Esophagus (tissue), 2 donors: ENCODE results near the gene CSNK1D. TPM values are rescaled to one million over a fixed set of nuclear protein-coding genes. Genes with fewer than 3 reads are reported as not detected.
"Not testable (repeated sequence)": the region's sequence is repeated elsewhere in the genome, so short reads cannot be mapped to it uniquely, and the experiment has no call there.

Experiments used
- H3K27ac ChIP-seq, 2 donors: one replicate each; pipeline ENCODE4 v1.5.1; 2013; ENCODE audit warnings: low read depth in 2 of 2, mild to moderate bottlenecking in 2 of 2, inconsistent platforms in 1 of 2, low read length in 1 of 2, moderate library complexity in 1 of 2
- H3K27me3 ChIP-seq, 2 donors: one replicate each; pipeline ENCODE4 v1.6.1; 2013; ENCODE audit warnings: low read length in 2 of 2, control low read depth in 1 of 2, mild to moderate bottlenecking in 1 of 2; ENCODE audit not compliant: insufficient read depth in 2 of 2, control insufficient read depth in 1 of 2
- H3K36me3 ChIP-seq, 2 donors: one replicate each; pipeline ENCODE4 v1.6.1; 2013; ENCODE audit warnings: low read length in 1 of 2; ENCODE audit not compliant: control insufficient read depth in 2 of 2, insufficient read depth in 2 of 2
- H3K4me1 ChIP-seq, 2 donors: one replicate each; pipeline ENCODE4 v1.6.1; 2013; ENCODE audit warnings: low read length in 1 of 2; ENCODE audit not compliant: control insufficient read depth in 2 of 2, insufficient read depth in 2 of 2
- H3K4me3 ChIP-seq, 2 donors: one replicate each; pipeline ENCODE4 v1.5.1; 2013; ENCODE audit warnings: low read length in 2 of 2, mild to moderate bottlenecking in 2 of 2, low read depth in 1 of 2, moderate library complexity in 1 of 2
- H3K9me3 ChIP-seq, 2 donors: one replicate each; pipeline ENCODE4 v1.6.1; 2013; ENCODE audit warnings: mild to moderate bottlenecking in 2 of 2, low read depth in 1 of 2, low read length in 1 of 2, moderate library complexity in 1 of 2; ENCODE audit not compliant: control insufficient read depth in 2 of 2, insufficient read depth in 1 of 2
- WGBS, 2 donors: extraction: QIAGEN DNeasy Blood & Tissue Kit; methylation state at CpG; one replicate each; pipeline ENCODE4 v1.1.7; 2013; 5-methylcytosine and 5-hydroxymethylcytosine counted together
- polyA plus RNA-seq, 2 donors: library from polyadenylated mRNA; stranded (reverse); fragments of 200-250 nt; gene quantifications; one replicate each; pipeline ENCODE4 v1.2.3, GENCODE V29; 2013
- donor health status: healthy with polysubstance abuse.
- donor health status: Bipolar disorder and iron deficiency.

Gene CSNK1D
- polyA plus RNA-seq, 2 donors, result 63.7 to 79.6 TPM

GRCh38 chr17:82215972-82216300 lies 57.6 kb downstream of the CSNK1D start:
- peak overlapping the region; percentile 80 to 83 for H3K27ac ChIP-seq
- H3K4me1 ChIP-seq, result peaks cover 16 to 28% of the 10 kb centered on the region in 2 donors
- 82 to 84% methylated on average over 12 of the region's 12 CpGs for WGBS, 2 donors
- no peaks in the 10 kb centered on the region for H3K27me3 ChIP-seq
- H3K9me3 ChIP-seq, result no peaks in the 10 kb centered on the region
- H3K36me3 ChIP-seq, result no peaks in the 10 kb centered on the region
- H3K4me3 ChIP-seq, result no peak overlapping the region

GRCh38 chr17:82215095-82215971 lies 58.2 kb downstream of the CSNK1D start:
- 68 to 70% methylated on average over 25 of the region's 25 CpGs for whole genome bisulfite sequencing, 2 donors
- Histone ChIP-seq H3K4me1 (peaks cover 16 to 28% of the 10 kb centered on the region in 2 donors), H3K27ac (peak overlapping the region in 1 of 2 donors; percentile 83), H3K36me3 (no peaks in the 10 kb centered on the region), H3K9me3 (no peaks in the 10 kb centered on the region), H3K27me3 (no peaks in the 10 kb centered on the region), H3K4me3 (no peak overlapping the region)

GRCh38 chr17:82214012-82214628 lies 59.4 kb downstream of the CSNK1D start:
- H3K27ac ChIP-seq, result no peak overlapping the region
- H3K36me3 ChIP-seq, result no peaks in the 10 kb centered on the region
- WGBS, 2 donors, result 87 to 88% methylated on average over 11 of the region's 11 CpGs
- no peaks in the 10 kb centered on the region for H3K9me3 ChIP-seq
- H3K27me3 ChIP-seq, result no peaks in the 10 kb centered on the region
- H3K4me1 ChIP-seq, result peaks cover 16 to 28% of the 10 kb centered on the region in 2 donors
- H3K4me3 ChIP-seq, result no peak overlapping the region

GRCh38 chr17:82213251-82214011 lies 60.1 kb downstream of the CSNK1D start:
- no peaks in the 10 kb centered on the region for H3K36me3 ChIP-seq
- peaks cover 16 to 28% of the 10 kb centered on the region in 2 donors for H3K4me1 ChIP-seq
- peak overlapping the region; percentile 47 to 51 for H3K27ac ChIP-seq
- WGBS, 2 donors, result 8 to 11% methylated on average over 33 to 37 of the region's 37 CpGs
- no peaks in the 10 kb centered on the region for H3K27me3 ChIP-seq
- H3K4me3 ChIP-seq, result peak overlapping the region; percentile 81 to 84
- H3K9me3 ChIP-seq, result no peaks in the 10 kb centered on the region

- H3K9me3 ChIP-seq, result no peaks in the 10 kb centered on the region
- 1% methylated on average over 84 to 116 of the region's 116 CpGs for WGBS, 2 donors
- H3K4me1 ChIP-seq, result peaks cover 16 to 28% of the 10 kb centered on the region in 2 donors
- H3K36me3 ChIP-seq, result no peaks in the 10 kb centered on the region
- H3K4me3 ChIP-seq, result peak within 1 kb of the TSS; percentile 81 to 84
- no peaks in the 10 kb centered on the region for H3K27me3 ChIP-seq
- H3K27ac ChIP-seq, result peak within 1 kb of the TSS; percentile 47 to 61
These were observed 60.9 kb downstream of the CSNK1D start, which contains the start of gene CCDC57 for GRCh38 chr17:82212331-82213250. TSS of gene CCDC57 (minus strand) at chr17:82212842. CDS start at chr17:82201944, 10,898 bp downstream.

DNA sequence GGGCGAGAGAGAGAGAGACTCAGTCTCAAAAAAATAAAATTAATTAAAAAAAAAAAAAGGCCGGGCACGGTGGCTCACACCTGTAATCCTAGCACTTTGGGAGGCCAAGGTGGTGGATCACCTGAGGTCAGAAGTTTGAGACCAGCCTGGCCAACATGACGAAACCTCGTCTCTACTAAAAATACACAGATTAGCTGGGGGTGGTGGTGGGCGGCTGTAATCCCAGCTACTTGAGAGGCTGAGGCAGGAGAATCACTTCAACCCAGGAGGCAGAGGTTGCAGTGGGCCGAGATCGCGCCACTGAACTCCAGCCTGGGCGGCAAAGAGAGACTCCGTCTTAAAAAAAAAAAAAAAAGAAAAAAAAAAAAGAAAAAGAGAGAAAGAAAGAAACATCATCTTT lies 62.8 kb downstream of the CSNK1D start:
- WGBS, 2 donors, result 94 to 99% methylated on average over 11 of the region's 11 CpGs
- not testable (repeated sequence) for H3K9me3 ChIP-seq, H3K27me3 ChIP-seq, H3K27ac ChIP-seq, H3K4me3 ChIP-seq, H3K36me3 ChIP-seq
- peaks cover 6 to 11% of the 10 kb centered on the region in 2 donors for H3K4me1 ChIP-seq

DNA sequence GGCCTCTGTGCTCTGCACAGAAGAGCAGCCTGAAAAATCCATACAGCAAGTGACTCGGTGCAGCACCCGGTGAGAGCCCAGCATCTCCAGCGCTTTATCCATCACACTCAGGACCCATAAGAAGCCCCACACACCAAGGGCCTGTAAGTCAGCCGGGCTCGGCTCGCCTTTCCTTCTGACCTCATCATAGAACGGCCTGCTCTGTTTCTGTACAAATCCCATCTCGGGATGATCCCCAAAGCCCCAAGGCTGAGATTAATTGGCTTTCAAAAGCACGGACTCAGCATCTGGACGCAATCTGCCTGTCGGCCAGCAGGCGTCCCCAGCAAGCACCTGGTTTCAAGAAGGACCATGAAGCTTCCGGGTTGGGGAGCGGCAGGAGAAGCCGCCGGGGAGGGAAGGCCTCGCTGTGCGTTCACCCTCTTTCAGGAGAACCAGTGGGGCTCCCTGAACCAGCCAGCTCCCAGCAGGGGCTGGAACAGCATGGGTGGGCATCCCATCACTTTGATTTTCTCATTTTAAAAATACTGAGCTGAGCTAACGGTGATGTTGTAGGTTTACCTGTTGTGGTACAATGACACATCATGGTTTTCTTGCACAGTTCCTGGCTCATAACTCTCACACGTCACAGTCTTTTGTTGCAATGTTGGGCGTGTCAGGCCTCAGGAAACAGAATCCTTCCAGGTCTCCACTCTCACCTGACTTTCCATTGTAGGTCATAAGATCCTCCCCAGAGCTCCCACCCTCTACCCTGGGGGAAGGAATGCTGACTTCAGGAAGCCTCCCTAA lies 67.6 kb downstream of the CSNK1D start:
- Histone ChIP-seq H3K4me3 (no peak overlapping the region), H3K27me3 (no peaks in the 10 kb centered on the region), H3K27ac (peak overlapping the region; percentile 83 to 94), H3K36me3 (no peaks in the 10 kb centered on the region), H3K4me1 (peaks cover 2 to 5% of the 10 kb centered on the region in 2 donors), H3K9me3 (no peaks in the 10 kb centered on the region)
- 12 to 13% methylated on average over 21 of the region's 21 CpGs for WGBS, 2 donors

- WGBS, 2 donors, result 39 to 55% methylated on average over 25 of the region's 25 CpGs
- peaks cover 2 to 5% of the 10 kb centered on the region in 2 donors for H3K4me1 ChIP-seq
- H3K27me3 ChIP-seq, result no peaks in the 10 kb centered on the region
These were observed 68.4 kb downstream of the CSNK1D start for GRCh38 chr17:82204831-82205719.

More at GRCh38 chr17:82204831-82205719, 68.4 kb downstream of the CSNK1D start:
- Histone ChIP-seq H3K36me3 (no peaks in the 10 kb centered on the region), H3K27ac (peak overlapping the region; percentile 83 to 94), H3K4me3 (no peak overlapping the region), H3K9me3 (no peaks in the 10 kb centered on the region)
